ENCODE data around the gene DCTPP1.

The DCTPP1 gene

GRCh38 chr16:30380072-30380802 is 49.6 kb downstream of the DCTPP1 start:
- Mint-ChIP-seq H3K27ac (peak overlapping the region; percentile 100), H3K36me3 (ENCODE audit: insufficient read depth) (peaks cover 29% of the 10 kb centered on the region), H3K4me1 (ENCODE audit: low read depth in 2 of 2) (peaks cover 53 to 63% of the 10 kb centered on the region in 2 donors), H3K27me3 (no peaks in the 10 kb centered on the region), H3K9me3 (no peaks in the 10 kb centered on the region), H3K4me3 (peak overlapping the region; percentile 97 to 100)
- no peak for ATAC-seq (replicated peaks)
- DNase-seq, result no peak

- Mint-ChIP-seq H3K27me3 (no peaks in the 10 kb centered on the region), H3K4me3 (peak overlapping the region; percentile 97 to 100), H3K27ac (peak overlapping the region; percentile 100), H3K9me3 (no peaks in the 10 kb centered on the region), H3K36me3 (ENCODE audit: insufficient read depth) (peaks cover 29% of the 10 kb centered on the region), H3K4me1 (ENCODE audit: low read depth in 2 of 2) (peaks cover 53 to 63% of the 10 kb centered on the region in 2 donors)
- DNase-seq (no peak), ATAC-seq (replicated peaks) (no peak)
These were observed 50.6 kb downstream of the DCTPP1 start for GRCh38 chr16:30379158-30379783.

- H3K4me1 Mint-ChIP-seq (ENCODE audit: low read depth in 2 of 2), result peaks cover 49 to 58% of the 10 kb centered on the region in 2 donors
- ATAC-seq (replicated peaks), result peak; percentile 76
- DNase-seq, result peak; percentile 98
- H3K36me3 Mint-ChIP-seq (ENCODE audit: insufficient read depth), result peaks cover 29% of the 10 kb centered on the region
- no peaks in the 10 kb centered on the region for H3K27me3 Mint-ChIP-seq
- peak overlapping the region; percentile 97 to 100 for H3K4me3 Mint-ChIP-seq
- peak overlapping the region; percentile 100 for H3K27ac Mint-ChIP-seq
- no peaks in the 10 kb centered on the region for H3K9me3 Mint-ChIP-seq
These were observed 51.3 kb downstream of the DCTPP1 start for GRCh38 chr16:30378236-30379157.

- ATAC-seq (replicated peaks) (peak; percentile 44), DNase-seq (peak; percentile 83 to 86 (median 83))
- Mint-ChIP-seq H3K27me3 (no peaks in the 10 kb centered on the region), H3K4me1 (ENCODE audit: low read depth in 2 of 2) (peaks cover 42 to 54% of the 10 kb centered on the region in 2 donors), H3K27ac (peak overlapping the region; percentile 100), H3K4me3 (peak overlapping the region; percentile 97 to 100), H3K9me3 (no peaks in the 10 kb centered on the region), H3K36me3 (ENCODE audit: insufficient read depth) (peaks cover 29% of the 10 kb centered on the region)
These were observed 52.0 kb downstream of the DCTPP1 start for GRCh38 chr16:30377812-30378235.

GRCh38 chr16:30377050-30377811 is 52.6 kb downstream of the DCTPP1 start:
- H3K9me3 Mint-ChIP-seq, result no peaks in the 10 kb centered on the region
- no peaks in the 10 kb centered on the region for H3K27me3 Mint-ChIP-seq
- H3K4me1 Mint-ChIP-seq (ENCODE audit: low read depth in 2 of 2), result peaks cover 37 to 51% of the 10 kb centered on the region in 2 donors
- DNase-seq (no peak), ATAC-seq (replicated peaks) (no peak)
- H3K4me3 Mint-ChIP-seq, result peak overlapping the region; percentile 97 to 100
- H3K36me3 Mint-ChIP-seq (ENCODE audit: insufficient read depth), result peaks cover 25% of the 10 kb centered on the region
- H3K27ac Mint-ChIP-seq, result peak overlapping the region; percentile 100

GRCh38 chr16:30376461-30376902 is 53.3 kb downstream of the DCTPP1 start:
- Mint-ChIP-seq H3K36me3 (ENCODE audit: insufficient read depth) (peaks cover 24% of the 10 kb centered on the region), H3K27ac (peak overlapping the region; percentile 100), H3K4me1 (ENCODE audit: low read depth in 2 of 2) (peaks cover 44 to 50% of the 10 kb centered on the region in 2 donors), H3K27me3 (no peaks in the 10 kb centered on the region), H3K9me3 (no peaks in the 10 kb centered on the region), H3K4me3 (peak overlapping the region in 1 of 2 donors; percentile 100)
- ATAC-seq (replicated peaks), result no peak
- no peak for DNase-seq

- H3K9me3 Mint-ChIP-seq, result no peaks in the 10 kb centered on the region
- peaks cover 25% of the 10 kb centered on the region for H3K36me3 Mint-ChIP-seq (ENCODE audit: insufficient read depth)
- H3K4me1 Mint-ChIP-seq (ENCODE audit: low read depth in 2 of 2), result peaks cover 45 to 50% of the 10 kb centered on the region in 2 donors
- no peak for ATAC-seq (replicated peaks)
- H3K4me3 Mint-ChIP-seq, result peak overlapping the region in 1 of 2 donors; percentile 14
- no peaks in the 10 kb centered on the region for H3K27me3 Mint-ChIP-seq
- H3K27ac Mint-ChIP-seq, result peak overlapping the region; percentile 19 to 79
- DNase-seq, result no peak
These were observed 54.0 kb downstream of the DCTPP1 start for GRCh38 chr16:30375864-30376263.

- ATAC-seq (replicated peaks) (no peak), DNase-seq (no peak)
- Mint-ChIP-seq H3K4me3 (no peak within 1 kb of the TSS), H3K9me3 (no peaks in the 10 kb centered on the region), H3K4me1 (ENCODE audit: low read depth in 2 of 2) (peaks cover 33 to 37% of the 10 kb centered on the region in 2 donors), H3K36me3 (ENCODE audit: insufficient read depth) (peaks cover 28% of the 10 kb centered on the region), H3K27ac (peak within 1 kb of the TSS; percentile 19 to 79), H3K27me3 (no peaks in the 10 kb centered on the region)
These were observed 55.3 kb downstream of the DCTPP1 start, which contains the start of gene MYL11 for GRCh38 chr16:30374538-30374937. Gene MYL11 (plus strand): TSS chr16:30374802. CDS start chr16:30374858, 56 bp downstream.

All from effector memory CD8-positive, alpha-beta T cell (primary cell).